ENCODE data around the gene DAB2IP. TPM values are rescaled to one million over a fixed set of nuclear protein-coding genes. Genes with fewer than 3 reads are reported as not detected.

DAB2IP gene
- total RNA-seq, 6 experiments from 2014 or later, result 15.1 to 21.6 (median 19.0) TPM

GRCh38 chr9:121783111-121783510 lies 131.7 kb downstream of the DAB2IP start:
- Histone ChIP-seq H3K27me3 (no peaks in the 10 kb centered on the region), H3K9me3 (no peaks in the 10 kb centered on the region), H3K4me1 (no peaks in the 10 kb centered on the region), H3K27ac (no peak overlapping the region), H3K4me3 (no peak overlapping the region), H3K36me3 (peaks cover 0 to 17% (median 6%) of the 10 kb centered on the region in 4 donors)
- intact Hi-C loops (cut with DNase I), result no loop called here
- no peak for TF ChIP-seq POLR2A (IDR thresholded peaks at IDR 0.05)
- TF ChIP-seq, protein P1, sequence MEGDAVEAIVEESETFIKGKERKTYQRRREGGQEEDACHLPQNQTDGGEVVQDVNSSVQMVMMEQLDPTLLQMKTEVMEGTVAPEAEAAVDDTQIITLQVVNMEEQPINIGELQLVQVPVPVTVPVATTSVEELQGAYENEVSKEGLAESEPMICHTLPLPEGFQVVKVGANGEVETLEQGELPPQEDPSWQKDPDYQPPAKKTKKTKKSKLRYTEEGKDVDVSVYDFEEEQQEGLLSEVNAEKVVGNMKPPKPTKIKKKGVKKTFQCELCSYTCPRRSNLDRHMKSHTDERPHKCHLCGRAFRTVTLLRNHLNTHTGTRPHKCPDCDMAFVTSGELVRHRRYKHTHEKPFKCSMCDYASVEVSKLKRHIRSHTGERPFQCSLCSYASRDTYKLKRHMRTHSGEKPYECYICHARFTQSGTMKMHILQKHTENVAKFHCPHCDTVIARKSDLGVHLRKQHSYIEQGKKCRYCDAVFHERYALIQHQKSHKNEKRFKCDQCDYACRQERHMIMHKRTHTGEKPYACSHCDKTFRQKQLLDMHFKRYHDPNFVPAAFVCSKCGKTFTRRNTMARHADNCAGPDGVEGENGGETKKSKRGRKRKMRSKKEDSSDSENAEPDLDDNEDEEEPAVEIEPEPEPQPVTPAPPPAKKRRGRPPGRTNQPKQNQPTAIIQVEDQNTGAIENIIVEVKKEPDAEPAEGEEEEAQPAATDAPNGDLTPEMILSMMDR (IDR thresholded peaks at IDR 0.05), result no peak
- ATAC-seq, result no peak
- no peak for DNase-seq
- WGBS (ENCODE audit: insufficient coverage, low coverage, low lambda C conversion rate, missing lambda C conversion rate), result 71% methylated on average over 1 of the region's 2 CpGs

- WGBS (ENCODE audit: insufficient coverage, low coverage, low lambda C conversion rate, missing lambda C conversion rate), result 96% methylated on average over 5 of the region's 26 CpGs
- intact Hi-C loops (cut with DNase I), result no loop called here
- DNase-seq, result peak in 2 of 3 donors; percentile 37 to 44
- no peaks in the 10 kb centered on the region for H3K9me3 ChIP-seq
- peaks cover 0 to 17% (median 6%) of the 10 kb centered on the region in 4 donors for H3K36me3 ChIP-seq
- no peak overlapping the region for H3K4me3 ChIP-seq
- TF ChIP-seq POLR2A (IDR thresholded peaks at IDR 0.05), result no peak
- TF ChIP-seq, protein P1 (IDR thresholded peaks at IDR 0.05), result no peak
- ATAC-seq, result no peak
- no peaks in the 10 kb centered on the region for H3K4me1 ChIP-seq
- H3K27ac ChIP-seq, result no peak overlapping the region
- H3K27me3 ChIP-seq, result no peaks in the 10 kb centered on the region
Measured at GRCh38 chr9:121783521-121784507, 132.4 kb downstream of the DAB2IP start.

GRCh38 chr9:121784731-121785411 lies 133.4 kb downstream of the DAB2IP start:
- TF ChIP-seq, protein P1 (IDR thresholded peaks at IDR 0.05), result no peak
- TF ChIP-seq POLR2A (IDR thresholded peaks at IDR 0.05), result no peak
- Histone ChIP-seq H3K36me3 (peaks cover 0 to 17% (median 6%) of the 10 kb centered on the region in 4 donors), H3K27ac (no peak overlapping the region), H3K4me1 (no peaks in the 10 kb centered on the region), H3K4me3 (no peak overlapping the region), H3K9me3 (no peaks in the 10 kb centered on the region), H3K27me3 (no peaks in the 10 kb centered on the region)
- no peak for ATAC-seq
- peak in 2 of 3 donors; percentile 36 to 45 for DNase-seq
- intact Hi-C loops (cut with DNase I), result no loop called here
- 90% methylated on average over 10 of the region's 17 CpGs for WGBS (ENCODE audit: insufficient coverage, low coverage, low lambda C conversion rate, missing lambda C conversion rate)

DNA sequence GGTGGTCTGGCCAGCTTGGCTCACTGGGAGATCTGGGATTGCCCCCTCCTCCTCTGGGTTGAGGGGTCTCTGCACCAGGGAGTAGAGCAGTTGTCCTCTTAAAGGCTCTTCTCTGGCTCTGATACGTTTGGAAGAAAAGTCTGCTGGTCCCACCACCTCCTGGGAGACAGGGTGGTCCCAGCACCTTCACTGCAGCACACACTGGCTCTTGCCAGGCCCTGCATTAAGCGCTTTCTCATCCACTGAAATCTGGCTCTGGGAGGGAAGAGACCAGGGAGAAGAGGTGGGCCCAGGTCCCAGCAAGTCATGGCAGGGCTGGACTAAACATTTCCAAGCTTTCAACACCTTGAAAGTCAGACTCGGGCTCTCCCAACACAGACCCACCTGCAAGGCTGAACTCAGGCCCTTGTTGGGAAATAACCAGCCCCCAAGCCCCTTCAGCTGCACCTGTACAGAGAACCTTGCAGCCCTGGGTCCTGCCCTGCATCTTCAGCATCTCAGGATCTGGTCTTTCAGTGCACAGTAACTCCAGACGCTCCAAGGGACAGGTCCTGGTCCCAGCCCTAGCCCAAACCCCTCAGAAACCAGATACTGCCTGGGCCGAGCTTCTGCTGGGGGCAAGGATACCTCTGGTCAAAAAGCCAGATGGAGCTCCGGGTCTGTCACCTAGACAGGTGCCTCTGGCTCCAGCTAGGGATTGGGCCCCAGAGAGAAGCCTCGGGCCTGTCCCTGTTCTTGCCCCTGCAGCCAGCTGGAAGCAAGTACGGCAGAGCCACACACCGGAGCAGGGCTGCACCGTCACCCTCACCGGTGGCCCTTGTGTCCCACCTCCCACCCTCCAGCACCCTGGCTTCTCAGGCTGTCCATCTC lies 134.5 kb downstream of the DAB2IP start:
- DNase-seq (no peak), ATAC-seq (no peak)
- no peaks in the 10 kb centered on the region for H3K27me3 ChIP-seq
- no peaks in the 10 kb centered on the region for H3K4me1 ChIP-seq
- H3K36me3 ChIP-seq, result peaks cover 0 to 17% (median 6%) of the 10 kb centered on the region in 4 donors
- H3K27ac ChIP-seq, result no peak overlapping the region
- TF ChIP-seq, protein P1 (IDR thresholded peaks at IDR 0.05), result no peak
- no peak for TF ChIP-seq POLR2A (IDR thresholded peaks at IDR 0.05)
- no peaks in the 10 kb centered on the region for H3K9me3 ChIP-seq
- WGBS (ENCODE audit: insufficient coverage, low coverage, low lambda C conversion rate, missing lambda C conversion rate), result 93% methylated on average over 3 of the region's 11 CpGs
- no peak overlapping the region for H3K4me3 ChIP-seq
- intact Hi-C loops (cut with DNase I), result no loop called here
